T-helper 1 cell treated with Interleukin-12 subunit alpha and Interleukin-12 subunit beta and Interleukin-4 antibody, amounts not matched to agents 30 μg/mL and 1 μg/mL, for 36 hours (primary cell): ENCODE data around the gene PTPRG.
"Not testable (repeated sequence)": the region's sequence is repeated elsewhere in the genome, so short reads cannot be mapped to it uniquely, and the experiment has no call there.

Experiments used
- H3K27ac Mint-ChIP-seq: one replicate; pipeline ENCODE4 v1.8.0; 2021; ENCODE audit warnings: mild to moderate bottlenecking, mixed read lengths
- H3K27me3 Mint-ChIP-seq: one replicate; pipeline ENCODE4 v1.8.0; 2021; ENCODE audit warnings: low read depth, mixed read lengths
- H3K36me3 Mint-ChIP-seq: one replicate; pipeline ENCODE4 v1.8.0; 2021; ENCODE audit warnings: low read depth, mixed read lengths
- H3K4me1 Mint-ChIP-seq: one replicate; pipeline ENCODE4 v1.8.0; 2021; ENCODE audit warnings: low read depth, mixed read lengths
- H3K4me3 Mint-ChIP-seq: one replicate; pipeline ENCODE4 v1.8.0; 2021; ENCODE audit warnings: mild to moderate bottlenecking, moderate library complexity, mixed read lengths
- H3K9me3 Mint-ChIP-seq: one replicate; pipeline ENCODE4 v1.8.0; 2021; ENCODE audit warnings: mixed read lengths

Gene PTPRG

DNA sequence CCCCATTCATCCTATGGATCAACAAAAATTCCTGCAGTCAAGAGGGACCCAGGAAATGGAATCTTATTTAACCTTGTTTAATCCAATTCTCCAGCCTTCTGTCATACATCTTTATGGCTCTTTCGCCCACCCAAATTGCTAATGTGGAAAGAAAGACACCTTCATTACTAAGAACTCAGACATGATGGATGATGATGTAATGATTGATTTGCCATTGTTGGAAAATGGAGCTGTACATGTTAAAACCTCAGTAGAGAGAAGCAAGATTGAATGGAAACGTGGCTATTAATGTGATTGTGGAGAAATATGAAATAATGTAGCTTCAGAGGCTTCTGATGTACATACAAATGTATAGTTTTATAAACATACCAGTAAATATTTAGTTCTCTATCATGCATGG, 15.7 kb upstream of the PTPRG start:
- Mint-ChIP-seq H3K9me3 (no peaks in the 10 kb centered on the region), H3K27ac (no peak overlapping the region), H3K36me3 (no peaks in the 10 kb centered on the region), H3K4me3 (no peak overlapping the region), H3K4me1 (no peaks in the 10 kb centered on the region), H3K27me3 (peaks cover 3% of the 10 kb centered on the region)

DNA sequence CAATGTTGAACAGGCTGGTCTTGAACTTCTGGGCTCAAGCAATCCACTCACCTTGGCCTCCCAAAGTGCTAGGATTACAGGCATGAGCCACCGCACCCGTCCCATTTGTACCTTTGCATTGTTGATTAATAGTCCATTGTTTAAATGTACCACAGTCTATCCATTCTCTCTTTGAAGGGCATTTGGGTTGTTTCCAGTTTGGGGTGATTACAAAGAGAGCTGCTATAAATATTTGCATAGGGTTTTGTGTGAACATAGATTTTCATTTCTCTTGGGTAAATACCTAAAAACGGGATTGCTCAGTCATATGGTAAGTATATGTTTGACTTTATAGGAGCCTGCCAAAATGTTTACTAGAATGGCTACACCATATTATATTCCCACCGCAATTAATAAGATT, 13.7 kb upstream of the PTPRG start:
- H3K36me3 Mint-ChIP-seq: no peaks in the 10 kb centered on the region
- H3K4me1 Mint-ChIP-seq: no peaks in the 10 kb centered on the region
- H3K9me3 Mint-ChIP-seq: no peaks in the 10 kb centered on the region
- no peak overlapping the region for H3K27ac Mint-ChIP-seq
- peaks cover 13% of the 10 kb centered on the region for H3K27me3 Mint-ChIP-seq
- no peak overlapping the region for H3K4me3 Mint-ChIP-seq

DNA sequence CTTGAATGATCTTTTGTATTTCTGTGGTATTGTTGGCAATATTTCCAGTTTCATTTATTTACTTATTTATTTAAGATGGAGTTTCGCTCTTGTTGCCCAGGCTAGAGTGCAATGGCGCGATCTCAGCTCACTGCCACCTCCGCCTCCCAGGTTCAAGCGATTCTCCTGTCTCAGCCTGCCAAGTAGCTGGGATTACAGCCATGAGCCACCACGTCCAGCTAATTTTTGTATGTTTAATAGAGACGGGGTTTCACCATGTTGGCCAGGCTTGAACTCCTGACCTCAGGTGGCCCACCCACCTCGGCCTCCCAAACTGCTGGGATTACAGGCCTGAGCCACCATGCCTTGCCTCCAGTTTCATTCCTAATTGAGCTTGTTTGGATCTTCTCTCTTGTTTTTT, 8.7 kb upstream of the PTPRG start:
- not testable (repeated sequence) for H3K27ac Mint-ChIP-seq, H3K36me3 Mint-ChIP-seq, H3K9me3 Mint-ChIP-seq, H3K4me3 Mint-ChIP-seq, H3K4me1 Mint-ChIP-seq
- peaks cover 25% of the 10 kb centered on the region for H3K27me3 Mint-ChIP-seq

DNA sequence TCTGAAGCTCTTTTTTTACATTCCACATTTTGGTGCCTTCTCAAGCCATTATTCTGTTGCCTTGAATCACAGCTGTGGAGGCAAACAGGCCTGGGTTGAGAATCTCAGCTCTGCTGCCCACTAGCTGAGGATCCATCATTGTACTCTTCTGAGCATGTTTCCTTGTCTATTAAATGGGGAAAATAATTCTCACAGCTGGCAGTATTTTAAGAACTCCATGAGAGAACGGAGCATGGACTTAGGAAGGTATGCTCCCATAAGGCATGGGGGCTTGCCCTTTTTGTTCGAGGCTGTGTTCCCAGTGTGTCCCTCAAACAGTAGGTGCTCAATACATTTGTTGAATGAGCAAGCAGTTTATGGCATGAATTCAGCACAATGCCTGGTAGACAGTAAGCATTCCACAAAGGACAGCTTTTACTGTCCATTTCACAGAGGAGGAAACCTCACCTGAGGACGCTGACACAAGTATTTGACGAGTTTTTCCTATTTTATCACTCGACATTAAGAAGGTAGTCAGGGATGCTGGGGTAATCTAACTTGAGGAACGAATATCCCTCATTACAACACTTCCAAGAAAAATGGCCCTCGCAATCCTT, 2.1 kb upstream of the PTPRG start:
- Mint-ChIP-seq H3K27ac (no peak overlapping the region), H3K36me3 (peaks cover 2% of the 10 kb centered on the region), H3K9me3 (no peaks in the 10 kb centered on the region), H3K27me3 (peaks cover 52% of the 10 kb centered on the region), H3K4me1 (peaks cover 15% of the 10 kb centered on the region), H3K4me3 (no peak overlapping the region)

DNA sequence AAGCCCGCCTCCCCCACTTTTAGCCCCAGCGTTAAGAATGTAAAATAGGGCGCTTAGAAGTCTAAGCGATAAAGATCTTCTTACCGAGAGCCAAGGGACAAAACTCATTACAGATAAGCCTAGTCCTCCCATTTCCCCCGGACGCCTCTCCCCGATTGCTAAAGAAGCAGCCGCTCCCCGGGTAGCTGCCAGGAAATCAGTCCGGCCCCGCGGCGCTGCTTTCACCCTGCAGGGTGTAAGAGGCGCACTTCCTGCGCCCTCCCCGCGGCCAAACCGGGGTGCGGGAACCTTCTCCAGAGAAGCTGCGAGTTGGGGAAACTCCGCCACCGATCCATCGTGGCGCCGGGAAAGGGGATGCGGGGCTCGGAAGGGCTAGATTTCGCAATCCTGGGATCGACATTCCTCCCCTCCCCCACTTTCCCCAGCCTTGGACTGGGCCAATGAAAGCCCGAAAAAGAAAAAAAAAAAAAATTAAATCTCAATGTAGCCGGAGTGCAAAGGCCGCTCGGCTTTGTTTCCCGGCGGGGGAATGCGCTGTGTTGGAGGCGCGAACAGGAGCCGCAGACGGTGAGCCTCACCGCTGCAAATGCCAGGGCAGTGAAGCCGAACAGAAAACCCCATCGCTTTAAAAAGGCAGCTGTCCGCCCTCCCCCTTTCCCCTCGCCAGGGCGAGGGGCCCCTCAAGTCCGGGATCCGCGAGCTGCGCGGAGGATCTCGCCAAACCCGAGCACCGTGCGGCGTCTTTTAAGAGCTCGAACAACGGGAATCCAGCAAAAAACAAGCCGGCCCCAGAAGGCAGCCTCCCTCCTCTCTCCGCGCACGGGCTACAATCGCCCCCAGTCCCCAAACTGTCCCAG, 626 bp upstream of the PTPRG start:
- Mint-ChIP-seq H3K4me1 (peaks cover 17% of the 10 kb centered on the region), H3K9me3 (no peaks in the 10 kb centered on the region), H3K27ac (peak overlapping the region; percentile 75), H3K27me3 (peaks cover 65% of the 10 kb centered on the region), H3K4me3 (peak overlapping the region; percentile 93), H3K36me3 (peaks cover 2% of the 10 kb centered on the region)

DNA sequence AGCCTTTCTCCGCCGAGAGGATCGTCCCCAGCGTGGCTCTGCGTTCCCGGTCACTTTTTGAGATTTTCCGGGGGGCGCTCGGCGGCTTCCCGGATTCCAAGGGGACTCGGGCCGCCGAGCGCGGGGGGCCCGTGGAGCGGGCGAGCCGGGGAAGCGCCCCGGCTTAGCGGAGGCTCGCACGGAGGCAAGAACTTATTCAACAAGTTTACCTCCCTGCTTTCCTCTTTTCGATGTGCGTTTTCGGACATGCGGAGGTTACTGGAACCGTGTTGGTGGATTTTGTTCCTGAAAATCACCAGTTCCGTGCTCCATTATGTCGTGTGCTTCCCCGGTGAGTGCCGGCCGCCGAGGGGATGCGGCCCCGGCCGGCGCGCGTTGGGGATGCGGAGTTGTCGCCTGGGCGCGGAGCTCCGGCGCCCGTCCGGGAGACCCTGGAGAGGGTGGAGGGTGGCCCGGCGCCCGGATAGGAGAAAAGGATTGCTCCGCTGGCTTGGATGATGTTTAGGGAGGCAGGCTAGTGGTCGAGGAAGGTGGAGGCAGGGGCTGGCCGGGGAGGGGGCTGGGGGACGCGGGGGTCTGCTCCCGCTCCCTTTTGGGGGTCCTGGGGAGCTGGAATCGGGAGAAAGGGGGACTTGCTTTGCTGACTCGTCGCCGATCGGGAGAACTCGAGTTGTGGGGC, 810 bp downstream of the PTPRG start:
- no peaks in the 10 kb centered on the region for H3K9me3 Mint-ChIP-seq
- H3K27me3 Mint-ChIP-seq: peaks cover 72% of the 10 kb centered on the region
- H3K27ac Mint-ChIP-seq: no peak overlapping the region
- H3K4me1 Mint-ChIP-seq: peaks cover 16% of the 10 kb centered on the region
- H3K36me3 Mint-ChIP-seq: peaks cover 2% of the 10 kb centered on the region
- H3K4me3 Mint-ChIP-seq: peak overlapping the region; percentile 78

DNA sequence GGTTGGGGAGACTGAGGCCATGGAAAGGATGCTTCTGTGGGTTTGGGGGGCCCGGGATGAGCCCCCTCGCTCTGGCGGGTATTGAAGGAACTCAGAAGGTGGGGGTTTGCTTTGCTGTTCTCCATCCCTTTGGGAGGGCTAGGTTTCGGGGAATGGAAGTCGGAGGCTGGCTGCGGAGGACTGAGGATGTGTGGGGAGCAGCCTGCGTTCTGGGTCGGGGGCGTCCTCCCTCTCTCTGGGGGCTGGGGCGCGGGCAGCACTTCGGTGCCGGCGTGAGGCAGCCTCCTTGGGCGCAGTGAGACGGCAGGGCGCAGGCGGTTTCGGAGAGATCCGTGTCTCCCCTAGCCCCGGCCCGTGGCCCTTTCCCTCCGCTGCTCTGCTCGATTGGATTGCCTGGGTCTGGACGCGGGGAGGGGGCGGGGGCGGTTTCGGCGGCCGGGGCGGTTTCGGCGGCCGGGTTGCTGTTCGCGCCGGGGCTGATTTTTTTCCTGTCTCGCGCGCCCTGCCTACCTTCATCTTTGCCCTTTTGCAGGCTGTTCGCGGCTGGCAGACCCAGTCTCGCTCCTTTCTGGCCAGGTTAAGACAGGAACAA, 1.4 kb downstream of the PTPRG start:
- Mint-ChIP-seq H3K36me3 (peaks cover 2% of the 10 kb centered on the region), H3K27me3 (peaks cover 73% of the 10 kb centered on the region), H3K9me3 (no peaks in the 10 kb centered on the region), H3K27ac (no peak overlapping the region), H3K4me1 (peaks cover 16% of the 10 kb centered on the region), H3K4me3 (peak overlapping the region; percentile 78)

DNA sequence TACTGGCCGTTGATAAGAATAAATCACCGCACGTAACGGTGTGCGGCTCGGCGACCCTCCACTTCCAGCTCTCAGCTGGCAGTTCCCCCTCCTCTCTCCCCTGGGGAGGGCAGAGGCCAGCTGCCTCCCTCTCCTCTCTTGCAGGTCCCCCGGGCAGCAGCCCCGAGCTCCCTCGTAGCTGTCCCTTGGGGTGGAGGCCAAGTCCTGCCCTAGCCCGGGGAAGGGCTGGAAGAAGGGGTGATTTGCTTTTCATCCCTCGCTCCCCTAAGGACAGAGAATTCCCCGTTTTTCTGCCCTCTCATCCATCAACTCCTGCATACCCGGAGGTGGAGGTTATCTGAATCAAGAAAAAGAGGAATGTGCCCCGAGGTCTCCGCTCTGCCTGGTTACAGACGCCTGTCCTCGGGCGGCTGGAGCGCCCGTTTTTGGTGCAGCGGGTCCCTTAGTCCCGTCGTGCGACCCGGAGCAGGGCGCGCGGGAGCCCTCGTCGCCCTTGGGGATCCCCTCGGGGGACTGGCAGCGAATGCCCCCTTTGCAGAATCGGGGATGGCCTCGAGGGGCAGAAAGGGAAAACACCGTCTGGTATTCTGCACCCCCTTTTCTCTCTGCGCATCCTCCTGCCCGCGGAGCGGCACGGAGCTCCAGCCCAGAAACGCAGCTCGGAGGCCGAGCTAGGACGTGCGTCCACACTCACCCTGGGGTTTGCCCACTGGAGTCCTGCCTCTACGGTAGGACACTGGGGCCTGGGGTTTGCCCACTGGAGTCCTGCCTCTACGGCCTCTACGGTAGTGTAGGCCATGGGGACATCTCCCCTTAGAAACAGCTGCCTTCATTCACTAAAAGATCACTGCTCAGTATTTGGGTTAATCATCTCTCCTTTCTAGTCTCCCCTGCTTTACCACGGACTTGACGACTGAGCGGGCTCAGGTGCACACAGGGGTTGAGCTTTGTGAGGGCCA, 2.2 kb downstream of the PTPRG start:
- H3K9me3 Mint-ChIP-seq: no peaks in the 10 kb centered on the region
- peak overlapping the region; percentile 78 for H3K4me3 Mint-ChIP-seq
- peaks cover 73% of the 10 kb centered on the region for H3K27me3 Mint-ChIP-seq
- no peak overlapping the region for H3K27ac Mint-ChIP-seq
- H3K36me3 Mint-ChIP-seq: peaks cover under 1% of the 10 kb centered on the region
- H3K4me1 Mint-ChIP-seq: peaks cover 16% of the 10 kb centered on the region

DNA sequence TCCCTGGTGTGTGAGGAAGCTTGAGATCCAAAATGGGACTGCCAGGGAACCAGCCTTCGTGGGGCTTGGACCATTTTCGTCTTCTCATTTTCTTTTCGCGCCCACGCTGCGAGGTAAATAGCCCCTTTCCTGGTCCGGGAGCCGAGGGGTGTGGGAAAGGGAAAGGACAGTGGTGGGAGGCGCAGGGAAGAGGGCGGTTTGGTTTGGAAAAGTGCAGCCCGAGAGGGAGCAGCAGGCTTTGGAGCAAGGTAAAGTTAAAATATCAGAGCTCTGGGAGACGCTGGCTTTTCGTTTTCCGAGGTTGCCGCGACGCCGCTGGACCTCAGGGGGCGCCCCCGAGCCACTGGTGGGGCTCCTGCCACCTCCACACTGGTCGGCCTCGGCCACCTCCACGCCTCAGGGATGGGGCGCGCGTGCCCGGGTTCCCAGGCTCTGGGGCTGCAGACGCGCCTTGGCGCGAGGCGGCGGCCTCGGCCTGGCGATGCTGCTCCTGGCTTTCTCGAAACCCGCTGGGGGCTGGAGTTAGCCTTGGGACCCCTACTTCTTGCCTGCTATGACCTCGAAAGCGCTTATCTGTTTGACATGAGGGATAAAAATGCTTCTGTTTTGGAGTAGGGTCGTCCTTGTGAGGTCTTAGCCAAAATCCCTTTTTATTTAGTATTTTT, 3.2 kb downstream of the PTPRG start:
- Mint-ChIP-seq H3K4me3 (peak overlapping the region; percentile 52), H3K9me3 (no peaks in the 10 kb centered on the region), H3K27ac (no peak overlapping the region), H3K4me1 (peaks cover 16% of the 10 kb centered on the region), H3K36me3 (no peaks in the 10 kb centered on the region), H3K27me3 (peaks cover 68% of the 10 kb centered on the region)

DNA sequence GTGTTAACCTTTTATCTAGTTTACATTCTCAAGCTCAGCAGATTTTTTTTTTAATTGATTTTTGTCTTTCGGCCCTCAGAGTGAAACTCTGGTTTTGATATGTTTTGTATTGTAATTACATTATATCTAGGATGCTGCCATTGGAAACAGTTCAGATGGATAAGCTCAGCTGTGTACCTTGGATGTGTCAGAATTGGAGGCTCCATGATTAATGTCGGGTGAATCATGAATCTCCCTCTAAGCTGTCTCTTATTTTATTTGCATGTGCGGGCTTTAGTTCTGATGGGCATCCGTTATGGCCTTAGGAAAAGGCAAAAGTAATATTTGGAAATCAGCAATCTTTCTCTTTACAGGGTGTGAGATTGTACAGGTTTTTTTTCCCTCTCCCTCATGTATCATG, 4.2 kb downstream of the PTPRG start:
- Mint-ChIP-seq H3K27me3 (peaks cover 69% of the 10 kb centered on the region), H3K27ac (no peak overlapping the region), H3K4me1 (peaks cover 14% of the 10 kb centered on the region), H3K9me3 (no peaks in the 10 kb centered on the region), H3K36me3 (no peaks in the 10 kb centered on the region), H3K4me3 (no peak overlapping the region)

DNA sequence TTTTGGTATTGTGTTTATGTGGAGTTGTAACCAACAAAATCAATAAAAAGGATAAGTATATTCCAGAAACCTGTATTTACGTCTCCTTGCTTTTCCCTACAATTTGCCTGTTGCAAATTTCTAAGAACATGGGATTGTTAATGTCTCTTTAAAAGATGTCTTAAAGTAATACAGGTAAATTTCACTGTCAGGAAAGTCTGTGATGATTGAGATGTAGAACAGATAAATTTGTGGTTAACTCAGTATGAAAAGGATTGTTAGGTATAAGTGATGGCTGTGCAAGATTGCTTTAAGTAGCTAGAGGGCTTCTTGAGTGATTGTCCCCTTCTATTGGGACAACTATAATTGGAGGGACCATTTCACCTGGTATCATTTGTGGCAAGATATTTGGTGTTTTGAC, 6.8 kb downstream of the PTPRG start:
- Mint-ChIP-seq H3K27me3 (peaks cover 64% of the 10 kb centered on the region), H3K9me3 (no peaks in the 10 kb centered on the region), H3K36me3 (no peaks in the 10 kb centered on the region), H3K4me1 (peaks cover 9% of the 10 kb centered on the region), H3K4me3 (no peak overlapping the region), H3K27ac (no peak overlapping the region)

DNA sequence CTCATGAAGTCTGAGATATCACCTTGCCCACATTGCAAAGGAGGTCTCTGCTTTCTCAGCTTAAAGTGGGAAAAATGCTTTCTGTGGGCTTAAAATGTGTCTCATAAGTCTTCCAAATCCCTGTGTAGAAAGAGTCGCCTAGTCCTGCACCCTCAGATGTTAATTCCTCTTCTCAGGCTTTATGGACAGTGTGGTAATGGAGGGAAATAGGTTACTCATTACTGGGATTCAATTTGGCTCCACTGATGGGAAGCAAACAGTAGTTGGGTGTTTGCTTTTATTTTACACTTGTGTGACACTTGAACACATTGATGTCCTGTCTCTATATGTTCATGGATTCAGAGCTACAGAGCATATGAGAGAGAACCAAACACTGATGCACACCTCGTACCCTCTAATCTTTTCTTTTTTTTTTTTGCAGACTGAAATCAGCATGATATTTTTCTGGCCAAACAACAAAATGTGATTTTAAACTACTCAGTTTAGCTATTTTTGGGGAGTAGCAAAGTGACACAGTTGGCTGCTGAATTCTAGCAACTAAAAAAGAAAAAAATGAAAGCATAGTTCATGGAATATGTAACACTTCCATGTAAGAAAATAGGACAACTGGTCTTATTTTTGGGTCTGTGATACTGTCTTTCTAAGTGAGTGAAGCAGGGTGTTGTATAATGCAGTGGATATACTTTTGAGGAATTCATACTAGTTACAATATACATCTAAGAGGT, 8.6 kb downstream of the PTPRG start:
- H3K36me3 Mint-ChIP-seq: no peaks in the 10 kb centered on the region
- H3K4me3 Mint-ChIP-seq: no peak overlapping the region
- H3K27ac Mint-ChIP-seq: no peak overlapping the region
- peaks cover under 1% of the 10 kb centered on the region for H3K4me1 Mint-ChIP-seq
- H3K27me3 Mint-ChIP-seq: peaks cover 48% of the 10 kb centered on the region
- peaks cover 9% of the 10 kb centered on the region for H3K9me3 Mint-ChIP-seq

DNA sequence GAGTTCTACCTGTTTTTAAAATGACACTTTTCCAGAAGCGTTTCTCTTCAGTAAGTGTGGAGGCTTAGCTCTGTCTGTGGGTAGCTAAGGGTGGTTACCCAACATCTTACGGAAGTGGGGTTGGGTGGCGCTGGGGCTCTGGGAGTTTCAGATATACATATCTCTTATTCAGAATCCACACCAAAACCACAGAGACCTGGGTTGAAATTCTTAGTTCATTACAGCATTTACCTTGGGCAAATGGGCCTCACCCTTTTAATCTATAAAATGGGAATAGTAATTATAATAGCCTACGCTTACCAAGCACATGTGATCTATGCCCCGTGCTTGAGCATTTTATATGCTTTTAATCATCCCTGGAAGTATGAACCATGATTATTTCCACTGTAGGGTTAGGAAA, 9.4 kb downstream of the PTPRG start:
- Mint-ChIP-seq H3K27me3 (peaks cover 40% of the 10 kb centered on the region), H3K27ac (no peak overlapping the region), H3K4me3 (no peak overlapping the region), H3K36me3 (no peaks in the 10 kb centered on the region), H3K9me3 (peaks cover 9% of the 10 kb centered on the region), H3K4me1 (peaks cover 2% of the 10 kb centered on the region)
